GM18867 (cell line): ENCODE measurements around the gene PIP5K1C.
"Not testable (repeated sequence)": the region's sequence is repeated elsewhere in the genome, so short reads cannot be mapped to it uniquely, and the experiment has no call there.

Experiments
- ATAC-seq: cut with Tn5 transposase; IDR thresholded peaks from one replicate; pipeline ENCODE4 v1.9.1; 2021; ENCODE audit warnings: mild to moderate bottlenecking, moderate library complexity; ENCODE audit not compliant: unreplicated experiment

PIP5K1C gene

GRCh38 chr19:3678188-3678587 lies 22.1 kb downstream of the PIP5K1C start:
- ATAC-seq = no peak

GRCh38 chr19:3674784-3675543 lies 25.3 kb downstream of the PIP5K1C start:
- no peak for ATAC-seq

DNA sequence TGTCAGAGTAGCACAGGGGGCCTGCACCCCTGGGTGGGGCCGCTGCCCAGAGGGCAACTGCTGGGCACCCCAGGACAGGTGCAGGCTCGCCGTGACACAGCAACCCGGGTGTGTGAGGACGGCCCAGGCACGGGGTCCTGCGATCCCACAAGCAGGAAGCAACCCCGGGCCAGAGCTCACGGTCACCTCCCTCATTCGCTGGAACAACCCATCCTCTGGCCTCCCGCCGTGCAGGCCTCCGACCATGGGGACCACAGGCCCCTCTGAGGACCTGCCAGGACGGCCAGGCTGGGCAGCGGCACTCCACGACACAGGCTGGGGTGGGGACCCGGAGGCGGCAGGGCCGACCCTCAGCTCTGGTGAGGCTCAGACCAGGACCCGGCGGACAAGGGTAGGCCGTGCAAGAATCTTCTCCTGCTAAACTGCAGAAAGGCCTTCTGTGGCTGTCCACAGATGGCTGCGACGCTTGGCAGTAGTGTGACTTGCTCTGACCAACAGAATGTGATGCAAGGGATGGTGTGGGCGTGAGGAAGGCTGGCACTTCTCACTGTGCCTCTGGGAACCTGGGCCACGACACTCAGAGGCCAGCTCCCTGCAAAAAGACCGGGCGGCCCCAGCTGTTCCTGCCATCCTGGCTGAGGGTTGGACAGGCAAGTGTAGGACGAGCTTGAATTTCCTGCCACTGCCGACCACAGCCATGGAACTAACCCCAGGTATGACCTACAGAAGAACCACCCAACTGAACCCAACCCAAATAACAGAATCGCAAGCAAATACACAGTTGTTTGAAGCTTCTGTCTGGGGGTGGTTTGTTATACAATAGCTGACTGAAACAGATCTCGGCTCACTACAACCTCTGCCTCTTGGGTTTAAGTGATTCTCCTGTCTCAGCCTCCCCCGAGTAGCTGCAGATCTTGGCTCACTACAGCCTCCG lies 26.5 kb downstream of the PIP5K1C start:
- no peak for ATAC-seq

DNA sequence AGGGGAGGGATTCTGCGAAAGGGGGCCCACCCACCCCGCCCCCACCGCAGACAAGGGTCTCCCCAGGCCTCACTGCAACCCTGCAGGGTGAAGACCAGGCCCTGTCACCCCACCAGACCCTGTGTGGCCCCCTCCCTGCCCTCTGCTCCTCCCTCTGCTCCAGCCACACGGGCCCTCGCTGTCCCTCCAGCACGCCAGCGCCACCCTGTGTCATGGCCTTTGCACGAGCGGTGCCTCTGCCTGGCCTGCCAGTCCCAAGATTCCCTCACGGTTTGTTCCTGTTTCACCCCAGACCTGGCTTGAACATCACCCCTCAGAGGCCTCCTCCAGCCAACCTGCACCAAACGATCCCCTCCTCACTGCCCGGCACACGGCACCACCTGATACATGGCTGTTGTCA lies 27.3 kb downstream of the PIP5K1C start:
- ATAC-seq = no peak

DNA sequence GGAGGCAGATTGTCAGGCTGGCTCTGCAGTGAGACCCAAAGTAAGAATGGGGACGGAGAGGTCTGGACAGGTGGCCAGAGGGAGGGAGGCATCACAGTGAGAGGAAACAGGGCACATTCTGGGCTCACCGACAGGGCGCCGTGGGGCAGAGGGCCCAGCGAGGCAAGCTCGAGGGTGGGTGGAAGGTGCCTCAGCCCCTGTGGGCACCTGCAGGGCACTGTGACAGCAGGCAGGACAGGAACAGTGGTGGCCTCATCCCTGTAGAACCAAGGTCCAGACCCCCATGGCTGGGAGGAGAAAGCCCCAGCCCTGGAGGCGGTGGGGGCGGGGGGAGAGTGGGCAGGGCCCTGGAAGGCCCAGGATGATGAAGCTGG lies 27.7 kb downstream of the PIP5K1C start:
- no peak for ATAC-seq

DNA sequence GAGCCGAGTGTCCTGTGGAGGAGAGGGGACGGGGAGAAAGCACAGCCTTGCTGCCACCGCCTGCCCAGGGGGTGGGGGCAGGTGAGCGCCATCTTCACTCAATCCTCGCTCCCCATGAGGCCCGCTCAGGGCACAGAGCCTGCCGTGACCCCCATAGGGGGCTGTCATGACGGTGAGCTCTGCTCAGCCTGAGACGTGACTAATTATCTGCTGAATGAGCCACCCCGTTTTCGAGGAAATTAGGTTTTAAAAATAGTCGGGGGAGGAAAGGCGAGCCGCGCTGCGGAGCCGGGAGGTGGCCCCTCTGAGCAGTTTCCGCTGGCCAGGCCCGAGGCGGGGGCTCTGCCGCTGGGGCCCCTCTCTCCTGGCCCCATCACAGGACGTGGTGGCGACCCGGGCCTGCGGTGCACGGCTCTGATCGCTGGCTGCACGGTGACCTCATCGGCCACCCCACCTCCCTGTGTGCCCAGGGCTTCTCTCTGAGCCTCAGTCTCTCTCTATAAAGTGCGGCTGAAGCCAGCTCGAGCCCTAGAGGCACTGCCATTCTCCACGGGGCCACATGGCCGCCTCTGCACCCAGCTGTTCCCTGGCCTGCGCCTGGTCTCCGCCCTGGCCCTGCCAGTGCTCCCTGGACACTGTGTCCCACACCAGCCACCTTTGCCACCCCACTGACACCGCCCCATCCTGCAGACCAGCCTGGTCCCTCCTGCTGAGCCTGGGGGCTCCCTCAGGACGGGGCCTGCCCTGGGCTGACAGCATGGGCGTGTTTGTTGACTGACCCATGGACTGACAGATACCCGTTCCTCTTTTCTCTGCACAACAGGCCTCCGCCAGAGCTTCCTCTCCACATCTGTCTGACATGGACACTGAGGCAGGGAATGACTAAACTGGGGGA lies 28.3 kb downstream of the PIP5K1C start:
- ATAC-seq = no peak

- ATAC-seq = no peak
Measured at GRCh38 chr19:3670796-3671679, 29.2 kb downstream of the PIP5K1C start.

- ATAC-seq = no peak
Measured at GRCh38 chr19:3669947-3670795, 30.1 kb downstream of the PIP5K1C start.

DNA sequence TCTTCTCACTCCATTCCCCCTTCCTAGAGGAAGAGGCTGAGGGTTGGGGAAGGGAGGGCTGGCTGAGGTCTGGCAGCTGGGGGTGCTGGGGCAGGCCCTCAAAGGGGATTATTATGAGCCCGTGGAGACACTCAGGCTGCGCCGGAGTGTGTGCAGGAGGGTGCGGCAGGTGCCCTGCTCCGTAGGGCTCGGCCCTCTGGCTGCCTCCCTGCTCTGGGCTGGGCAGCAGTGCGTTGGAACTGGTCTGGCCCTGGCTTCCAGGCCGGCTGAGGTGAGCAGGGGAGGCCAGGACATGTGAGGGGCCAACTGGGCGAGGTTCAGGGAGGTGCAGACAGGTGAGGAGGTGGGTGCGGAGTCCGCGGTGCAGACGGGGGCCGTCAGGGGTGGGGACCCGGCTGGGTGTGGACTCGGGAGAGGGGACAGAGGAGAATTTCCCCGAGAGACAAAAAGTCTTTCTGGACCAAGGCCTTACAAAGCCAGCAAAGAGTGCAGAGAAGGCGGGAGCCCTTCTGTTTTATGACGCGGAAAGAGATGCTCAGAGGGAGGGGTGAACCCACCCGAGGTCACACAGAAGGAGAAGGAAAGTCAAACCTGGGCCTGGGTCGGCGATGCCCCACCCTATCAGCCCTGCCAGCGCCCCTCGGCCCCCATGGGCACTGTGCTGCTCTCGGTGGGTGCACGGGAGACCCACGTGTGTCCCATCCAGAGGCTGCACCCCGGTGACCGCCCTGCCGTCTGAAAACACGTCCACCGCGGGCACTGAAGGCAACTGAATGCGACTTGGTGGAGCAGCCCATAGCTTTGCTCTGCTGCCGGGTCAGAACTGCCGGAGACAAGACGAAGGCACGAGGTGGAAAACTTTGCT lies 31.0 kb downstream of the PIP5K1C start:
- ATAC-seq = no peak

DNA sequence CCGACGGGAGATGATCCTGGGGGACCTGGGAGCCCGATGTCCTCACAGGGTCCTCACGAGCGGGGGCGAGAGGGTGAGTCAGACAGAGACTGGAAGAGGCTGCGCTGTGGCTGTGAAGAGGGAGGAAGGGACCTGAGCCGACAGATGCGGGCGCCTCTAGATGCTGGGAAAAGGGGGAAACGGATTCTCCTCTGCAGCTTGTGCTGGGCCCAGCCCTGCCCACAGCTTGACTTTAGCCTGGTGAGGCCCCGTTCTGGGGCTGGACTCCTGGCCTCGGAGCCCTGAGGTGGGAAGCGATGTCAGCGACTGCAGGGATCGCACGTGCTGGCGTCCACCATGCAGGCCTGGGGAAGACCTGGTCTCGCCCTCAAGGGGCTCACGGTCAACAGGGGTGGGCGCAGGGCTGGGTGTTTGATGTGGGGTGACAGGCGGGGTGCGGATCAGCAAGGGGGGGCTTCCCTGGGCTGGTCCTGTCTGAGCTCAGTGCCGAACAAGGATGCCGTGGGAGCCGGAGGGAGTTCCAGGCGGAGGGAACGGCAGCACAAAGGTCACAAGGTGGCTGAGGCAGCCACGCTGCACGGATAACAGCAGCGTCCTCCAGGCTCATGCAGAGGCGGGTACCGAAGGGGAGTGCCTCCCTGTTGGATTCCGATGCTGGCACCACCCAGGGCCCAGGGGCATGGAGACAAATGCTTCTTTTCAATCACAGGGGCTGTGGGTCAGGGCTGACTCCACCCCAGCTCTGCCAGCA lies 31.8 kb downstream of the PIP5K1C start:
- ATAC-seq = no peak

GRCh38 chr19:3667766-3668165 lies 32.5 kb downstream of the PIP5K1C start:
- no peak for ATAC-seq

- ATAC-seq = no peak
Measured at GRCh38 chr19:3667037-3667638, 33.1 kb downstream of the PIP5K1C start.

DNA sequence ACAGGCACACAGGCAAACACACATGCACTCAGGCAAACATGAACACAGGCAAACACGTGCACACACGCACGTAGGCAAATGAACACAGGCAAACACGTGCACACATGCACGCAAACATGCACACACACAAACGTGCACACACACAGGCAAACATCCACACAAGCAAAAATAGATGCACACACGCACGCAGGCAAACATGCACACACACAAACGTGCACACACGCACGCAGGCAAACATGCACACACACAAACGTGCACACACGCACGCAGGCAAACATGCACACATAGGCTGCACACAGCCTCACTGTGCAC lies 33.8 kb downstream of the PIP5K1C start:
- ATAC-seq = not testable (repeated sequence)

DNA sequence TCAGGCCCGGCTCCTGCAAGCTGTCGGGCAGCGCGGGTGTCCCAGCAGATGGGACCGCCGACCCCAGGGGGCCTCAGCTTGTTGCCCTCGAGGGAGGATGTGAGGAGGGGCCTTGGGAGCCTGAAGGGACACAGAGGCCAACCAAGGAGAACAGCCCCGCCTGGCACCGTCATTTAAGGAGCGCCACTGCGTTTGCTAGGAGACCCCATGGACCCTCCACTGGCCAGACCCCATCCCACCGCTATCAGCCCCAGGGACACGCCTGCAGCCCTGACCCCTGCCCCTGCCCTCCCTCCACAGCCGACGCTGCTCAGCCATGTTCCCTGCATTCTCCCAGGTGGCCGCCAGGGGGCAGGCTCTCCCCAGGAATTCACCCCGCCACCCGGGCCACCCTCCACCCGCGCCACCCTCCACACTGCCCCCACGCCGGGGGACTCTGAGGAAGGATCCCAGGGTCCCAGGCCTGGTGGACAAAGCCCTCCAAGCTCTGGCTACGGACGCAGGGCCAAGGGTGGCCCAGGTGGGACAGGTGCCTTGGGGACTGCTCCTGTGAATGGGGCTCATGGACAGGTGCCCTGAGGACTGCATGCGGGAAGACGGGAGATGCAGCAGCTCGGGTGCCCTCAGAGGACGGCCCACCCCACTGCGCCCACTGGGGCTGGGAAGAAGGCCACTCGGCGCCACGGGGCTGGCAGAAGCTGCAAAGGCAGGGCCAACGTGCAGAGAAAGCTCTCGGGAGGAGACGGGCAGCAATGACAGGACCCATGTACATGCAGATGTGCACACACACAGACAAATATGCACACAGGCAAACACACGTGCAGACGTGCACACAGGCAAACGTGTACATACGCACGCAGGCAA lies 34.4 kb downstream of the PIP5K1C start:
- no peak for ATAC-seq

- no peak for ATAC-seq
Measured at GRCh38 chr19:3664879-3665642, 35.2 kb downstream of the PIP5K1C start.

- no peak for ATAC-seq
Measured at GRCh38 chr19:3663838-3664237, 36.4 kb downstream of the PIP5K1C start.
